A673 (cell line): Measurements from ENCODE around the gene CDH4. TPM values are rescaled to one million over a fixed set of nuclear protein-coding genes. Genes with fewer than 3 reads are reported as not detected.

Source experiments
- BruUV-seq: library from RNA; stranded (reverse); fragments of 400-500 nt; replicated peaks from 2 replicates; lab custom pipeline; 2021; lab: Mats Ljungman, UMichigan
- CTCF ChIA-PET: fragments of 300-600 bp; sonication (Branson Sonifier 250); formaldehyde crosslinking; loops from one replicate; lab custom pipeline; 2022; ENCODE audit warnings: antibody characterized with exemption; lab: Charles Lee
- POLR2A ChIA-PET: fragments of 300-600 bp; sonication (Branson Sonifier 250); formaldehyde crosslinking; loops from one replicate; lab custom pipeline; 2022; ENCODE audit warnings: antibody characterized with exemption; ENCODE audit not compliant: low non-redundant PET; lab: Charles Lee
- DNase-seq: peaks from one replicate; pipeline ENCODE4 v3.0.0-alpha.2; 2015; ENCODE audit warnings: low spot score
- H3K27ac ChIP-seq: fragments of 200-600 bp; sonication (generic); 2 replicates; pipeline ENCODE4 v1.5.1; 2016; ENCODE audit warnings: mixed run types, low read depth, mild to moderate bottlenecking, mixed read lengths, antibody characterized with exemption, low read length; ENCODE audit not compliant: poor library complexity, severe bottlenecking
- H3K27me3 ChIP-seq: fragments of 200-600 bp; sonication (generic); replicated peaks from 2 replicates; pipeline ENCODE4 v1.6.1; 2017; ENCODE audit warnings: mixed run types, low read depth, mild to moderate bottlenecking, mixed read lengths, antibody characterized with exemption, low read length; ENCODE audit not compliant: insufficient read depth, poor library complexity
- H3K36me3 ChIP-seq: fragments of 200-600 bp; sonication (generic); 2 replicates; pipeline ENCODE4 v1.6.1; 2016; ENCODE audit warnings: mixed run types, mild to moderate bottlenecking, mixed read lengths, antibody characterized with exemption, low read length; ENCODE audit not compliant: insufficient read depth, poor library complexity, severe bottlenecking
- H3K4me1 ChIP-seq: fragments of 200-600 bp; sonication (generic); 2 replicates; pipeline ENCODE4 v1.6.1; 2017; ENCODE audit warnings: mixed run types, mild to moderate bottlenecking, mixed read lengths, antibody characterized with exemption, low read length; ENCODE audit not compliant: insufficient read depth, poor library complexity, severe bottlenecking
- H3K4me3 ChIP-seq: fragments of 200-600 bp; sonication (generic); 2 replicates; pipeline ENCODE4 v1.5.1; 2016; ENCODE audit warnings: low read depth, mixed run types, mild to moderate bottlenecking, mixed read lengths, low read length; ENCODE audit not compliant: poor library complexity, severe bottlenecking
- H3K9me3 ChIP-seq: fragments of 200-600 bp; sonication (generic); 2 replicates; pipeline ENCODE4 v1.6.1; 2016; ENCODE audit warnings: mixed run types, low read depth, mild to moderate bottlenecking, mixed read lengths, antibody characterized with exemption, low read length; ENCODE audit not compliant: poor library complexity, severe bottlenecking
- EZH2 ChIP-seq: fragments of 200-600 bp; sonication (generic); IDR thresholded peaks from 2 replicates; pipeline ENCODE4 v1.6.1; 2017; ENCODE audit warnings: borderline replicate concordance, low read depth, mild to moderate bottlenecking, mixed read lengths, antibody characterized with exemption, low read length; ENCODE audit not compliant: poor library complexity, severe bottlenecking
- intact Hi-C: fragments of 100-400 bp; cut with micrococcal nuclease; formaldehyde crosslinking; loops from one replicate; pipeline ENCODE4 v1.10.0; 2022; ENCODE audit not compliant: unreplicated experiment
- total RNA-seq: library from RNA; stranded (reverse); gene quantifications from 2 replicates; pipeline ENCODE4 v1.2.3, GENCODE V29; 2021
- TF ChIP-seq, protein P1 (sequence below): fragments of 300-800, 200-600 bp; sonication (generic); conservative IDR thresholded peaks from 2 replicates; pipeline ENCODE4 v1.5.1; 2017; ENCODE audit warnings: low read depth, mild to moderate bottlenecking, antibody characterized with exemption, low read length, moderate library complexity, mixed read lengths

CDH4 gene
- total RNA-seq, 1 experiment from 2014 or later: 8.3 TPM

DNA sequence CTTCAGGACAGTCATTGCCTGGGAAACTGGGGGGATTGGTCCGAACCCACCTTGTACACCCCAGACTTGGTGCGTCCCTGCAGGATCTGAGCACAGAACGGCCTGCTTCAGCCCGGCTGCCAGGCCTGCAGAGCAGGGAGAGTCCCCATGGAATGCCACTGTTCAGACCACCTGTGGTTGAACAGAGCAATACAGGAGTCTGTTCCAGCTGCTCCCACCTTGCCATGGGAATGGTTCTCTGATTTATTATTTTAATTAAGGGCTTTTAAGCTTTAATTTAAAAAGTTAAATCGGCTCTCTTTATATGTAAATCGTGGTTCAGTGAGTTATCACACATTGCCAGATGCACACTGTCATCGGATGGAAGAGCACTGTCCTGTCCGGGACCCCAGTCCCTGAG lies 310.4 kb downstream of the CDH4 start:
- DNase-seq: no peak
- POLR2A ChIA-PET: no interaction called here
- Histone ChIP-seq H3K4me1 (no peaks in the 10 kb centered on the region), H3K4me3 (no peak overlapping the region), H3K27me3 (peaks cover 4% of the 10 kb centered on the region), H3K36me3 (no peaks in the 10 kb centered on the region), H3K27ac (no peak overlapping the region), H3K9me3 (no peaks in the 10 kb centered on the region)
- intact Hi-C loops: no loop called here
- CTCF ChIA-PET: no interaction called here
- BruUV-seq: no TSS peak
- TF ChIP-seq, protein P1, sequence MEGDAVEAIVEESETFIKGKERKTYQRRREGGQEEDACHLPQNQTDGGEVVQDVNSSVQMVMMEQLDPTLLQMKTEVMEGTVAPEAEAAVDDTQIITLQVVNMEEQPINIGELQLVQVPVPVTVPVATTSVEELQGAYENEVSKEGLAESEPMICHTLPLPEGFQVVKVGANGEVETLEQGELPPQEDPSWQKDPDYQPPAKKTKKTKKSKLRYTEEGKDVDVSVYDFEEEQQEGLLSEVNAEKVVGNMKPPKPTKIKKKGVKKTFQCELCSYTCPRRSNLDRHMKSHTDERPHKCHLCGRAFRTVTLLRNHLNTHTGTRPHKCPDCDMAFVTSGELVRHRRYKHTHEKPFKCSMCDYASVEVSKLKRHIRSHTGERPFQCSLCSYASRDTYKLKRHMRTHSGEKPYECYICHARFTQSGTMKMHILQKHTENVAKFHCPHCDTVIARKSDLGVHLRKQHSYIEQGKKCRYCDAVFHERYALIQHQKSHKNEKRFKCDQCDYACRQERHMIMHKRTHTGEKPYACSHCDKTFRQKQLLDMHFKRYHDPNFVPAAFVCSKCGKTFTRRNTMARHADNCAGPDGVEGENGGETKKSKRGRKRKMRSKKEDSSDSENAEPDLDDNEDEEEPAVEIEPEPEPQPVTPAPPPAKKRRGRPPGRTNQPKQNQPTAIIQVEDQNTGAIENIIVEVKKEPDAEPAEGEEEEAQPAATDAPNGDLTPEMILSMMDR: no peak
- no peak for TF ChIP-seq EZH2

DNA sequence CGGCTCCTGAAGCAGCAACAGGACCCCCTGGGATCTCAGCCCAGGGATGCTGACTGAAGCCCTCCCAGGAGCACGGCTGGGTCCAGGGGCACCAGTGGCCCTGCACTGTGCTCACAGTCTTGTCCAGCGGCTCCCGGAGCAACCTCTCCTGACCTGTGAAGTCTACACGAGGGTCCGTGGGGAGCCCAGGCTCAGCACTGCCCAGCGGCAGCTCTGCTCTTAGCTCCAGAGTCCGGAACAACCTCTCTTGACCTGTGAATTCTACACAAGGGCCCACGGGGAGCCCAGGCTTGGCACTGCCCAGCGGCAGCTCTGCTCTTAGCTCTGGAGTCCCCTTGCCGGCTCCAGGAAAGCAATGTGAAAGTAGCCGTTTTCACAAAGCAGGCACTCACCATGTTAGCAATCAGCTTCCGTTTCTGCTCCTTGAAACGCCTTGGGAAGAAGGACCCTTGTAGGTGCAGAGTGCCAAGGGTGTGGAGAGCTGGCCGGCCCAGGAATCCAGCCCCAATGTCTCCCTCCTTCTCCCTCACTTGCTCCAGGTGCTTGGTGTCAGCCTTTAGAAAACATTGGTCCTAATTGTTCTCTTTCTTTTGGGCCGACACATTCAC lies 310.9 kb downstream of the CDH4 start:
- TF ChIP-seq, protein P1: no peak
- no peak for TF ChIP-seq EZH2
- no peaks in the 10 kb centered on the region for H3K36me3 ChIP-seq
- POLR2A ChIA-PET: no interaction called here
- intact Hi-C loops: no loop called here
- DNase-seq: no peak
- no peaks in the 10 kb centered on the region for H3K4me1 ChIP-seq
- H3K4me3 ChIP-seq: no peak overlapping the region
- H3K27ac ChIP-seq: no peak overlapping the region
- no TSS peak for BruUV-seq
- H3K27me3 ChIP-seq: no peaks in the 10 kb centered on the region
- CTCF ChIA-PET: no interaction called here
- H3K9me3 ChIP-seq: no peaks in the 10 kb centered on the region

DNA sequence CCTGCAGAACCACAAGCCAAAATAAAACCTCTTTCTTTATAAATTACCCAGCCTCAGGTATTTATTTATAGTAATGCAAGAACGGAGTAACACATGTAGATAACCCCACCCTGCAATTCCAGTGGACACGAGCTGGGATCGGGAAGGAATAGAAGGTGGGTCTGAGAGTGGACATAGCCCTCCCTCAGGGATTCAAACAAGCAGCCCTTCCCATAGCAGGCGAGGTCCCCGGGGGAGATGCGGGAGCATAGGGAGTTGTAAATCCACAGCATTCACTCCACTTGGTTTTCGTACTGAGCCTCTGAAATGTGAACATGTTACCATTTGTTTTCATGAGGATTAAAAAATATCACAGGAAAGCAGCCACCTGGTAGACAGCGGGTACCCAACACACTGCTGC lies 312.6 kb downstream of the CDH4 start:
- POLR2A ChIA-PET: no interaction called here
- Histone ChIP-seq H3K4me3 (no peak overlapping the region), H3K27ac (no peak overlapping the region), H3K36me3 (no peaks in the 10 kb centered on the region), H3K9me3 (no peaks in the 10 kb centered on the region), H3K27me3 (no peaks in the 10 kb centered on the region), H3K4me1 (no peaks in the 10 kb centered on the region)
- TF ChIP-seq, protein P1: no peak
- no peak for TF ChIP-seq EZH2
- intact Hi-C loops: no loop called here
- CTCF ChIA-PET: no interaction called here
- no TSS peak for BruUV-seq
- DNase-seq: no peak
